Glutamatergic neuron (in vitro differentiated cells): Measurements from ENCODE around the gene CNNM4. TPM values are rescaled to one million over a fixed set of nuclear protein-coding genes. Genes with fewer than 3 reads are reported as not detected.
A peak's percentile ranks its signal among the peaks of the same experiment; 100 is the strongest.

Experiments used
- DNase-seq: peaks from one replicate; pipeline ENCODE4 v3.0.0; 2022
- H3K27ac Mint-ChIP-seq: one replicate; pipeline ENCODE4 v1.8.0; 2020; ENCODE audit warnings: mild to moderate bottlenecking, mixed read lengths, inconsistent platforms; ENCODE audit not compliant: unreplicated experiment
- H3K27me3 Mint-ChIP-seq: one replicate; pipeline ENCODE4 v1.8.0; 2020; ENCODE audit warnings: mild to moderate bottlenecking, moderate library complexity, mixed read lengths, inconsistent platforms; ENCODE audit not compliant: unreplicated experiment
- H3K36me3 Mint-ChIP-seq: one replicate; pipeline ENCODE4 v1.8.0; 2020; ENCODE audit warnings: mild to moderate bottlenecking, mixed read lengths, inconsistent platforms; ENCODE audit not compliant: unreplicated experiment
- H3K4me1 Mint-ChIP-seq: one replicate; pipeline ENCODE4 v1.8.0; 2020; ENCODE audit warnings: mild to moderate bottlenecking, low read depth, mixed read lengths, inconsistent platforms; ENCODE audit not compliant: unreplicated experiment
- H3K4me3 Mint-ChIP-seq: one replicate; pipeline ENCODE4 v1.8.0; 2020; ENCODE audit warnings: mild to moderate bottlenecking, mixed read lengths, inconsistent platforms; ENCODE audit not compliant: unreplicated experiment
- H3K9me3 Mint-ChIP-seq: one replicate; pipeline ENCODE4 v1.8.0; 2020; ENCODE audit warnings: mild to moderate bottlenecking, moderate library complexity, mixed read lengths, inconsistent platforms; ENCODE audit not compliant: unreplicated experiment
- total RNA-seq: library from RNA; stranded (reverse); fragmentation: NEBNext Ultra II Directional; extraction: Animal tissue kit (Norgen Biotek cat#: 25700); gene quantifications from one replicate; pipeline ENCODE4 v1.2.1, GENCODE V29; 2021; ENCODE audit not compliant: unreplicated experiment
- TF ChIP-seq, protein P1 (sequence below): fragments of 200-600 bp; sonication (generic); IDR thresholded peaks from one replicate; pipeline ENCODE4 v1.5.0; 2021; ENCODE audit not compliant: partially characterized antibody, unreplicated experiment

Gene CNNM4
- total RNA-seq, 1 donor from 2014 or later = 15.4 TPM

DNA sequence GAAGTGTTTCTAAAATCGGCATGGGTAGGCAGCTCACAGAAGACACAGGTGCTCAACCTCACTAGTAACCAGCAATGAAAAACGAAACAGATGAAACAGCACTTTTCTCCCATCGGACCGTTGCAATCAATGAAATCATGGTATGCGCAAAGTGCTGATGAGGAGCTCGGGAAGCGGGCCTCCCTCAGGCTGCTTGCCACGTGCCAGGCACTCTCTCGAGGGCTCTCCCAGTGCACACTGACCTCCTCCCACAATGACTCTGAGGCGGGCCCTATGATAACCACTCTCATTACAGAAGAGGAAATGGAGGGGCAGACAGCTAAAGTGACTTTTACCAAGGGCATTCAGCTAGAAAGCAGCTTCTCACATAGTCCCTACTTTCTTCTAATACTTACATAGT is 86.9 kb downstream of the CNNM4 start:
- Mint-ChIP-seq H3K4me1 (peaks cover 12% of the 10 kb centered on the region), H3K4me3 (no peak overlapping the region), H3K36me3 (no peaks in the 10 kb centered on the region)

DNA sequence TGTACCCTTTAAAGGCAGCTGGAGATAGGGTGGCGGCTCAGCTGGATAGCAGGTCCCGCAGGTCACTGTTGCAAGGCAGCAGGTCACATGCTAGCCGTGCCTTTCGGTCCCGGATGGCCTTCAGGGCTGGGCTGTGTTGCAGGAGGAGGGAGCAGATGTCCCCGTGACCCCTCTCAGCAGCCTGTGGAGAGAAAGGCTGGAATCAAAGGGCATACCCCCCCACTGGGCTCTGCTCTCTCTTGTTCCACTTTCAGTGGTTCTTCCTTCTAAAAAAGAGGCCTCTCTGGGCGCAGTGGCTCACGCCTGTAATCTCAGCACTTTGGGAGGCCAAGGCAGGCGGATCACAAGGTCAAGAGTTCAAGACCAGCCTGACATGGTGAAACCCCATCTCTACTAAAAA is 87.6 kb downstream of the CNNM4 start:
- peaks cover 10% of the 10 kb centered on the region for H3K4me1 Mint-ChIP-seq
- no peaks in the 10 kb centered on the region for H3K36me3 Mint-ChIP-seq
- peak; percentile 67 for DNase-seq
- peak overlapping the region; percentile 86 for H3K27ac Mint-ChIP-seq
- no peak overlapping the region for H3K4me3 Mint-ChIP-seq
- peaks cover 6% of the 10 kb centered on the region for H3K9me3 Mint-ChIP-seq
- TF ChIP-seq, protein P1, sequence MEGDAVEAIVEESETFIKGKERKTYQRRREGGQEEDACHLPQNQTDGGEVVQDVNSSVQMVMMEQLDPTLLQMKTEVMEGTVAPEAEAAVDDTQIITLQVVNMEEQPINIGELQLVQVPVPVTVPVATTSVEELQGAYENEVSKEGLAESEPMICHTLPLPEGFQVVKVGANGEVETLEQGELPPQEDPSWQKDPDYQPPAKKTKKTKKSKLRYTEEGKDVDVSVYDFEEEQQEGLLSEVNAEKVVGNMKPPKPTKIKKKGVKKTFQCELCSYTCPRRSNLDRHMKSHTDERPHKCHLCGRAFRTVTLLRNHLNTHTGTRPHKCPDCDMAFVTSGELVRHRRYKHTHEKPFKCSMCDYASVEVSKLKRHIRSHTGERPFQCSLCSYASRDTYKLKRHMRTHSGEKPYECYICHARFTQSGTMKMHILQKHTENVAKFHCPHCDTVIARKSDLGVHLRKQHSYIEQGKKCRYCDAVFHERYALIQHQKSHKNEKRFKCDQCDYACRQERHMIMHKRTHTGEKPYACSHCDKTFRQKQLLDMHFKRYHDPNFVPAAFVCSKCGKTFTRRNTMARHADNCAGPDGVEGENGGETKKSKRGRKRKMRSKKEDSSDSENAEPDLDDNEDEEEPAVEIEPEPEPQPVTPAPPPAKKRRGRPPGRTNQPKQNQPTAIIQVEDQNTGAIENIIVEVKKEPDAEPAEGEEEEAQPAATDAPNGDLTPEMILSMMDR = no peak
- H3K27me3 Mint-ChIP-seq = peaks cover 2% of the 10 kb centered on the region

More for the DNA sequence above, 86.9 kb downstream of the CNNM4 start:
- H3K27ac Mint-ChIP-seq = peak overlapping the region; percentile 86
- peaks cover 8% of the 10 kb centered on the region for H3K9me3 Mint-ChIP-seq
- peak; percentile 64 for DNase-seq
- TF ChIP-seq, protein P1 = no peak
- peaks cover 2% of the 10 kb centered on the region for H3K27me3 Mint-ChIP-seq

DNA sequence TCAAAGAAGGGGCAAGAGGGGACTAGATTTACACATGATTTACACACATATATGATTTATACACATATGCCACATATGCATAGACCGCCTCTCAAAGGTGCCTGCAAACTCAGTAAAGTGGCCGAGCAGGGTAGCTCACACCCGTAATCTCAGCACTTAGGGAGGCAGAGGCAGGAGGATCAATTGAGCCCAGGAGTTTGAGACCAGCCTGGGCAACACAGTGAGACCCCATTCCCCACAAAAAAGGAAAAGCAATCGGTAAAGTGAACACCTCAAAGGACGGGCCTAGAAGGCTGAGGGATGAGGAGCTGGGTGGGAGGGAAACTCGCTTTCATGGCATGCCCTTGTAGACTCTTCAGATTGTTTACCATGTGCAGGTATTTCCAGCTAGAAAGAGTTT is 92.0 kb downstream of the CNNM4 start:
- Mint-ChIP-seq H3K4me1 (peaks cover 12% of the 10 kb centered on the region), H3K36me3 (no peaks in the 10 kb centered on the region), H3K4me3 (no peak overlapping the region), H3K27me3 (peaks cover 5% of the 10 kb centered on the region), H3K27ac (no peak overlapping the region), H3K9me3 (peaks cover 6% of the 10 kb centered on the region)
- TF ChIP-seq, protein P1 = no peak
- no peak for DNase-seq

DNA sequence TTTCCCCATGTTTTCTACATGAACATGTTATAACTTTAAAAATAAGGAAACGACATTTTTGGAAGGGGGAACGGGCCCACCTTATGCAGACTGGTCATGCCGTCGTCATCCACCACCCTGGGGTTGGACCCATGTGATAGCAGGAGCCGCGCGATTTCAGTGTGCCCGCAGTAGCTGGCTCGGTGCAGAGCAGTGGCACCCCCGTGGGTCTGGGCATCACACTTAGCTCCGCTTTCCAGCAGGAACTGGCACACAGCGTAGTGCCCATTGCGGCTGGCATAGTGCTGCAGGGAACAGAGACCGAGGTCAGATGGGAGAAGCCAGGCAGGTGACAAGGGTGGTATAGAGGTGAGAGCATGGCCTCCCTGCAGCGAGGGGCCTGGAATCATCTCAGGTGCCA is 92.6 kb downstream of the CNNM4 start:
- no peak for DNase-seq
- no peak overlapping the region for H3K27ac Mint-ChIP-seq
- H3K4me3 Mint-ChIP-seq = no peak overlapping the region
- TF ChIP-seq, protein P1 = no peak
- peaks cover 5% of the 10 kb centered on the region for H3K9me3 Mint-ChIP-seq
- H3K27me3 Mint-ChIP-seq = peaks cover 5% of the 10 kb centered on the region
- no peaks in the 10 kb centered on the region for H3K36me3 Mint-ChIP-seq
- peaks cover 8% of the 10 kb centered on the region for H3K4me1 Mint-ChIP-seq

DNA sequence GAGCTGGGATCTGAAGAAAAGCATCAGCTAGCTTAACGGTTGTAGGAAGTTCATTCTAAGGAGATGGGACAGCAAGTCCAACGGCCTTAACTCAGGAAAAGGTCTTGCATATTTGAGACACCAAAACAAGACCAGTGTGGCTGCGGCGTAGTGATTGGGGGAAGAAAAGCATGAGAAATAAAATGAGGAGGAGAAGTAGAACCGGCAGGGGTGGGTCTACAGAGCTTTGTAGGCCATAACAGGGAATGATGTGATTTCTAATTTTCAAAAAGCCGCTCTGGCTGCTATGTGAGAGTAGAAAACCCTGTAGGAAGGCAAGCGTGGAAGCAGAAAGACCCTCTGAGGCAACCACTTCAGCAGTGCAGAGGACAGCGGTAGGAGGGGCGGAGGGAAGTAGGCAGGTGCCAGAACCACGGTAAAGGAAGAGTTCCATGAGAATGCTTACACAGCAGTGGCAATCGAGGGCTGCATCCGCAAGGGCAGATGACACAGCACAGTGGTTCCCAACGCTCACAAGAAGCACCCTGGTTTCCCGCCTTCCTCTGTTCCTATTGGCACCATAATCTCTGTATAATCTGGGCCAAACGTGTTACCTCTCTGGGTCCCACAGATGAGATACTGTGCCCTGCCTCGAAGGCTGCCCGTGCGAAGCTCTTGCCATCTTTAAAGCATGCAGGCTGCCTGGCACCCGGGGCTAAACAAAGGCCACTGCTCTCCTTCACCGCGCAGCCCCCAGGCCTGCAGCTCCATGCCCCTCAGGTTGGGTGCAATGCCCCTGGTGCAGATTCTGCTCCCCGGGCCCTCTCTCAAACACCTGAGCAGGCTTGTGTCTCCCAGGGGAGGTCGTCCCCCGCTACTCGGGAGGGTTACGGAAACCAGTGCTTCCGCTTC is 96.3 kb downstream of the CNNM4 start:
- Mint-ChIP-seq H3K27ac (peak overlapping the region; percentile 89), H3K36me3 (no peaks in the 10 kb centered on the region), H3K4me1 (peaks cover 17% of the 10 kb centered on the region), H3K27me3 (peaks cover 5% of the 10 kb centered on the region), H3K9me3 (peaks cover 2% of the 10 kb centered on the region), H3K4me3 (peak overlapping the region; percentile 97)
- TF ChIP-seq, protein P1 = no peak
- no peak for DNase-seq
